NT2/D1 (cell line): Measurements from ENCODE around the gene NPY1R.

Source experiments
- YY1 ChIP-seq: IDR thresholded peaks from 2 replicates; pipeline ENCODE4 v1.6.1; 2011; ENCODE audit not compliant: insufficient read length, insufficient read depth
- ZNF274 ChIP-seq: IDR thresholded peaks from 2 replicates; pipeline ENCODE4 v1.6.1; 2011; ENCODE audit warnings: mild to moderate bottlenecking, low read depth, low read length

DNA sequence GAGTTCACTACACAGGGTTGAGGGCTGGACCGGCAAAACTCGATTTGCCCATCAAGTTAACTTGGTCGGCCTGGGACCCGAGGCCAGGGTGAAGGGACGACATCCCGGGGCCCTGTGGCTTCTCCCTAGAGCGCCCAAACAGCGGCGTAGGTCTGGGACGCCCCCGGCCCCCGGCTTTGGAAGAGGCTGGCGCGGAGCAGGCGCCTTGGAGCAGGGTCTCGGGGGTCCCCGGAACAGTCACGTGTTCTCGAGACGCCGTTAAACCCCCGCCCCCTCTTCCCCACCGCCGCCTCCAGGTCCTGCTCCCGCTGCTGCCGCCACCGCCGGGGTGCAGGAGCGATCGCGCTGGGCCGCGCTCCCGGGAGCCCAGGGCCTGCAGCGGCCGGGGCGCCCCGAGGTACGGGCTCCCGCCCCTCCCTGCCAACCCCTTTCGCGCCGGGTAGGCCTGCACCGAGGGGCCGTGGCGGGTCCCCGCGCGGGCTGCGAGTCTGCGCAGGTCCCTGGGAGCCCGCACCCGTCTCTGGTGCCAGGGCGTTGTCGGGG lies 11.3 kb upstream of the NPY1R start, which contains the start of gene NPY5R:
- no peak for TF ChIP-seq YY1
- TF ChIP-seq ZNF274, result no peak
